Activated naive CD4-positive, alpha-beta T cell treated with Interleukin-2 at 50 U/mL for 16 hours (primary cell): ENCODE results near the gene FNDC3A.
A peak's percentile ranks its signal among the peaks of the same experiment; 100 is the strongest.
"Not testable (repeated sequence)": the region's sequence is repeated elsewhere in the genome, so short reads cannot be mapped to it uniquely, and the experiment has no call there.

Experiments
- DNase-seq: peaks from one replicate; pipeline ENCODE4 v3.0.0-alpha.2; 2020

The FNDC3A gene

DNA sequence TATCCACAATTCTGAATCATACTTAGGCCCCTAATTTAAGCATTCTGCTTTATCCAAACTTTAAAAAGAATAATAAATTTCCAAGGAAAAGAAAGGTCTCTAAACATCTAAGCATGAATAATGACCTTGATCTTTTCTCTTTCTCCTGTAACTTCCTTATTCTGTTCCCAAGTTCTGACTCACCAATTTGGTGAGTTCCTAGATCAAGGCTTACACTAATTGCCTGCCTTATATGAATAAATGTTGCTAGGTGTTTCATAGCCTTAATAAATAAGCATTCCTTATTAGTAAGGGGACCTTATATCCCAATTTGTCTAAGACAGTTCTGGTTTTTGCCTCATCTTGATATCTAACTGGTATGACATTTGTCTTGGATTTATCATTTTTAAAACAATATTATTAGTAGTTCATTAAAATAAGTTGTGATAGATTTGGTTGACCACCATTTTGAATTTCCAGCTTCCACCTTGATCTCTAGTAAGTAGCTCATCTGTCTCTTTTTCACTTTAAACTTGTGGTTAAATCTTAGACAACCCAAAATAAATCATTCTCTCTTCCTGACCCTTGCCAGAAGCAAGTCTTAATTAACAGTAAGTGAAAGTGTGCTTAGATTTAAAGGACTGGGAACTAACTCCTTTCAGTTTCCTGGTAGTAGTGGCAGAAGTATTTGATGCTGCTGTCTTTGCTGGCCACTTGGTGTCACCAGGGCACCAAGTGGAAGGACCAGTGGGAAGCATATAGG lies 123.2 kb downstream of the FNDC3A start:
- no peak for DNase-seq

GRCh38 chr13:49099513-49099877 lies 123.8 kb downstream of the FNDC3A start:
- DNase-seq, result no peak

- DNase-seq, result no peak
These were observed 125.2 kb downstream of the FNDC3A start for GRCh38 chr13:49100637-49101570.

DNA sequence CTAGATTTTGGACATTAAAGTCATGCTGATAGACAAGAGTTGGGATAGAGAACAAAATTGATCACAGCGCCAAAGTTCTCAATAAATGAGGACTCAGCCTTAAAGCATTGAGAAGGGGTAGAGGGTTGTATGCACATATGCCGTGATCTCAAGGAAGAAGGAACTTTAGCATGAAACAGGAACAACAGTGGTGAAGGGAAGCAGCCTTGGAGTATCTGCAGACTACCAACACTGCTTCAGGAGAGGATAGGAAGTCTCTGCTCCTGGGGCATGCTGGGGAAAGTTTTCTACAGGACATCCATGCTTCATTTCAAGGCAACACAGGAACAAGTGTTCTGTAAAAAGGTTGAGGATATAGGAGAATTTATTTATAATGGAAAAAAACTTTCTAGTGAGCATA lies 132.5 kb downstream of the FNDC3A start:
- DNase-seq, result no peak

- peak; percentile 70 for DNase-seq
These were observed 134.6 kb downstream of the FNDC3A start for GRCh38 chr13:49110122-49110912.

GRCh38 chr13:49110913-49111170 lies 135.1 kb downstream of the FNDC3A start:
- DNase-seq, result no peak

- no peak for DNase-seq
These were observed 137.2 kb downstream of the FNDC3A start for GRCh38 chr13:49112782-49113525.

GRCh38 chr13:49113526-49114286 lies 138.0 kb downstream of the FNDC3A start:
- DNase-seq, result no peak

- no peak for DNase-seq
These were observed 141.2 kb downstream of the FNDC3A start for GRCh38 chr13:49116873-49117272.

DNA sequence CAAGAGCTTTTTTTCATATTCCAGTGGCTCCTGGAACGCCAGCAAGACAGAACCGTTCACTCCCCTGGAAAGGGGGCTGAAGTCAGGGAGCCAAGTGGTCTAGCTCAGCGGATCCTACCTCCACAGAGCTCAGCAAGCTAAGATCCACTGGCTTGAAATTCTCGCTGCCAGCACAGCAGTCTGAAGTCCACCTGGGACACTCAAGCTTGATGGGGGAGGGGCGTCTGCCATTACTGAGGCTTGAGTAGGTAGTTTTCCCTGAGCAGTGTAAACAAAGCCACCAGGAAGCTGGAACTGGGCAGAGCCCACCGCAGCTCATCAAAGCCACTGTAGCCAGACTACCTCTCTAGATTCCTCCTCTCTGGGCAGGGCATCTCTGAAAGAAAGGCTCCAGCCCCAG lies 142.7 kb downstream of the FNDC3A start:
- DNase-seq, result not testable (repeated sequence)

GRCh38 chr13:49124693-49125304 lies 149.1 kb downstream of the FNDC3A start:
- no peak for DNase-seq

GRCh38 chr13:49125964-49126524 lies 150.3 kb downstream of the FNDC3A start:
- no peak for DNase-seq

DNA sequence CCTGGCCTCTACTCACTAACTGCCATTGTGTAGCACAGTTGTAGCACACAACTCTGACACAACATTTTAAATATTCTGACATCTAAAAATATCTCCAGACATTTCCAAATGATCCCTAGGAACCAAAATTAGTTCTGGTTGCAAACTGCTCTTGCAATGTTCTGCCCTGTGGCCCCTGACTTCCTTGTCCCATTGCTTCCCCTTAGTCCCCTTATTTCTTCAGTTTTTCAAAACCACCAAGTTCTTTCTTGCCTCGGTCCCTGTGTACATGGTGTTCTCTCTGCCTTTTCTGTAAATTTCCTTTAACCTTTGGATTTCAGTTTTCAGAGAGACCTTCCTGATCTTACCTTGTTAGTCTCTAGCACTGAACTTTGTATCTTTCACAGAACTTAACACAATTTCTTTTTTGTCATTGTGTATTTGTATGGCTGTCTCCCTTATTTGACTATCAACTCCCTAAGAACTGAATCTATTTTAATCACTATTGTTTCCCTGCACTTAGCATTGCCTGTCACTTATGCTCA lies 156.8 kb downstream of the FNDC3A start:
- DNase-seq, result no peak

DNA sequence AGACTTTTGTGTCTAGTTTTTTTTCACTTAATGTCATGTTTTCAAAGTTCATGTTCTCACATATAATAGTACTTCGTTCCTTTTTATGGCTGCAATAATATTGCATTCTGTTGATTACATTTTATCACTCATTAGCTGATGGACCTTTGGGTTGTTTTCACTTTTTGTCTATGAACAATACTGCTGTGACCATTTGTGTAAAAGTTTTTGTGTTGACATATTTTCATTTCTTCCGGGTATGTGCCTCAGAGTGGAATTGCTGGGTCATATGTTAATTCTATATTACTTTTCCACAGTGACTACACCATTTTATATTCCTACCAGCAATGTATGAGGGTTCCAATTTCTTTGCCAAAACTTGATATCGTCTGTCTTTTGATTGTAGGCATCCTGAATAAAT lies 158.6 kb downstream of the FNDC3A start:
- no peak for DNase-seq

DNA sequence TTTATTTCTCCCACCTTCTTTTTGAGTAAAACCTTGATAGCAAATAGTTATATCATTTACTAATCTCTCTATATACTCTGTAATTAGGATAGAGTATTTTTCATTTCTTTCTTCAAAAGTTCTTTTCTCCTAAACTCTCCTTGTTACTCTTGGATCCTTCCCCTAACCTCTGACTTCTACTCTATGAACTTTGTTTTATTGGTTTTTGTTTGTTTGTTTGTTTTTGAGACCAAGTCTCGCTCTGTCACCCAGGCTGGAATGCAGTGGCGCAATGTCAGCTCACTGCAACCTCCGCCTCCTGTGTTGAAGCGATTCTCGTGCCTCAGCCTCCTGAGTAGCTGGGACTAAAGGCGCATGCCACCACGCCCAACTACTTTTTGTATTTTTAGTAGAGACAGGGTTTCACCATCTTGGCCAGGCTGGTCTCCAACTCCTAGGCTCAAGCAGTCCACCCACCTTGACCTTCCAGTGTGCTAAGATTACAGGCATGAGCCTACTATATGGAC lies 161.5 kb downstream of the FNDC3A start:
- DNase-seq, result not testable (repeated sequence)

DNA sequence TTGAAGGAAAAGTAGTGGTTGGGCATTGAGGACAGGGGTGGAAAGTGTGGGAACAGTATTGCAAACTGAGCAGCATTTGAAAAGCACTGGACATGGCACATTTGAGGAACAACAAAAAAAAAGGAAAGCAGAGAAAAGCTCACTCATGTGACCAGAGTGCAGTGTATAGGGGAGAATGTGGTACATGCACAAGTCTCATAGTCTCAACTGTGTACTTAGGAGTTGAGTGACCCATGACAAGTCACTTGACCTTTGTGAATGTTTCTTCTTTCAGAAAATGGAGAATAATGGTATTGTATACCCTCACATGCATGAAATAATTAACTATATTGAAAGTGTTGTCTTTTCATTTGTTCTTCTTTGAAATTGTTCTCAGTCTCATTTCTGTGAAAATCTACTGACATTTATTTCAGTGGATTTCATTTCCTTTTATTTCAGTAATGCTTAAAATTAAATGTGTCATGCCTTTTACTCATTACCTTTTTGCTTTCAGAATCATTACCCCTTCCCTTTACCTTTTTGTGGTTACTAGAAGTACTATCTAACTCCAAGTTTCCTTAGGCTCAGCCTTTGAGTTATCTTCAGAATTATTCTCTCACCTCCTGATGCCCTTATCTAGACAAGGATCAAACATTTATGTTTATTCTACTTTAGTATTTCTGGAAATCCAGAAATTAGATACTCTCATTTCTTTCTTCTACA lies 165.3 kb downstream of the FNDC3A start:
- DNase-seq, result no peak

- DNase-seq, result no peak
These were observed 171.2 kb downstream of the FNDC3A start for GRCh38 chr13:49146950-49147355.

DNA sequence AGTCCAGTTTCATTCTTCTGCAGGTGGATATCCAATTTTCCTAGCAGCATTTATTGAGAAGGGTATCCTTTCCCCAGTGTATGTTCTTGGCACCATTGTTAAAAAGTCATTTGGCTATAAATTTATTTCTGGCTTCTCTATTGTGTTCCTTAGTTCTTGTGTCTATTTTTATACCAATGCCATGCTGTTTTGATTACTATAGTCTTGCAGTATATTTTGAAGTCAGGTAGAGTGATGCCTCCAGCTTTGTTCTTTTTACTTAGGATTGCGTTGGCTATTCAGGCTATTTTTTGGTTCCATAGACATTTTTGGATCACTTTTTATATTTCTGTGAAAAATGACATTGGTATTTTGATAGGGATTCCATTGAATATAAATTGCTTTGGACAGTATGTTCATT lies 172.7 kb downstream of the FNDC3A start:
- no peak for DNase-seq

- DNase-seq, result not testable (repeated sequence)
These were observed 182.4 kb downstream of the FNDC3A start for GRCh38 chr13:49157955-49158584.

GRCh38 chr13:49163162-49163561 lies 187.4 kb downstream of the FNDC3A start:
- not testable (repeated sequence) for DNase-seq
